ENCODE measurements around the gene XPO4. TPM values are rescaled to one million over a fixed set of nuclear protein-coding genes. Genes with fewer than 3 reads are reported as not detected.
"Not testable (repeated sequence)": the region's sequence is repeated elsewhere in the genome, so short reads cannot be mapped to it uniquely, and the experiment has no call there.

XPO4 gene
- total RNA-seq, 3 donors from 2014 or later: 13.1 to 14.6 (median 13.5) TPM

- no peak for TF ChIP-seq CTCF (IDR thresholded peaks at IDR 0.05)
- H3K9me3 ChIP-seq: no peaks in the 10 kb centered on the region
- no peaks in the 10 kb centered on the region for H3K36me3 ChIP-seq (ENCODE audit: low read depth)
- no peaks in the 10 kb centered on the region for H3K4me1 ChIP-seq (ENCODE audit: low read depth)
- H3K4me3 ChIP-seq: no peak overlapping the region
- ATAC-seq (no peak), DNase-seq (no peak)
- intact Hi-C loops (cut with DNase I, micrococcal nuclease): loop anchor here (10.0 kb wide), 2 partner anchors 207 to 427 kb away; no protein-coding TSS in a partner anchor
Measured at GRCh38 chr13:20921572-20921971, 19.0 kb upstream of the XPO4 start.

GRCh38 chr13:20915676-20916075 lies 13.1 kb upstream of the XPO4 start:
- DNase-seq; H3K9me3 ChIP-seq; ATAC-seq; H3K4me1 ChIP-seq (ENCODE audit: low read depth); intact Hi-C loops (cut with DNase I, micrococcal nuclease); H3K4me3 ChIP-seq; H3K36me3 ChIP-seq (ENCODE audit: low read depth): not testable (repeated sequence)

- Histone ChIP-seq H3K36me3 (ENCODE audit: low read depth) (no peaks in the 10 kb centered on the region), H3K4me3 (no peak overlapping the region), H3K9me3 (no peaks in the 10 kb centered on the region), H3K4me1 (ENCODE audit: low read depth) (no peaks in the 10 kb centered on the region)
- intact Hi-C loops (cut with DNase I, micrococcal nuclease): no loop called here
- no peak for DNase-seq
- ATAC-seq: no peak
- TF ChIP-seq CTCF (IDR thresholded peaks at IDR 0.05): no peak
Measured at GRCh38 chr13:20911037-20911436, 8.5 kb upstream of the XPO4 start.

GRCh38 chr13:20908714-20909497 lies 6.4 kb upstream of the XPO4 start:
- Histone ChIP-seq H3K9me3 (no peaks in the 10 kb centered on the region), H3K36me3 (ENCODE audit: low read depth) (no peaks in the 10 kb centered on the region), H3K4me1 (ENCODE audit: low read depth) (no peaks in the 10 kb centered on the region), H3K4me3 (no peak overlapping the region)
- TF ChIP-seq CTCF (IDR thresholded peaks at IDR 0.05): no peak
- ATAC-seq: no peak
- intact Hi-C loops (cut with DNase I, micrococcal nuclease): no loop called here
- DNase-seq: no peak

GRCh38 chr13:20904908-20905307 lies 2.4 kb upstream of the XPO4 start:
- Histone ChIP-seq H3K4me1 (ENCODE audit: low read depth) (no peaks in the 10 kb centered on the region), H3K4me3 (no peak overlapping the region), H3K36me3 (ENCODE audit: low read depth) (no peaks in the 10 kb centered on the region), H3K9me3 (no peaks in the 10 kb centered on the region)
- intact Hi-C loops (cut with DNase I, micrococcal nuclease): no loop called here
- no peak for ATAC-seq
- no peak for TF ChIP-seq CTCF (IDR thresholded peaks at IDR 0.05)
- DNase-seq: no peak

- ATAC-seq: no peak
- DNase-seq: no peak
- Histone ChIP-seq H3K36me3 (ENCODE audit: low read depth) (no peaks in the 10 kb centered on the region), H3K9me3 (no peaks in the 10 kb centered on the region), H3K4me3 (peak overlapping the region; percentile 85), H3K4me1 (ENCODE audit: low read depth) (no peaks in the 10 kb centered on the region)
- intact Hi-C loops (cut with DNase I, micrococcal nuclease): no loop called here
- no peak for TF ChIP-seq CTCF (IDR thresholded peaks at IDR 0.05)
Measured at GRCh38 chr13:20903164-20903475, 574 bp upstream of the XPO4 start.

All from mucosa of descending colon (tissue), 3 donors.